Neural progenitor cell (in vitro differentiated cells): Measurements from ENCODE around the gene ARL1.
"Not testable (repeated sequence)": the region's sequence is repeated elsewhere in the genome, so short reads cannot be mapped to it uniquely, and the experiment has no call there.

ENCODE experiments used
- EZH2 ChIP-seq: fragments of 200-600 bp; sonication (generic); IDR thresholded peaks from 2 replicates; pipeline ENCODE4 v1.6.1; 2017; ENCODE audit warnings: antibody characterized with exemption, mild to moderate bottlenecking, moderate library complexity
- EZH2phosphoT487 ChIP-seq: fragments of 200-600 bp; sonication (generic); IDR thresholded peaks from 2 replicates; pipeline ENCODE4 v1.6.1; 2017; ENCODE audit warnings: antibody characterized with exemption
- TF ChIP-seq, protein P1 (sequence below): fragments of 200-600 bp; sonication (generic); IDR thresholded peaks from 2 replicates; pipeline ENCODE4 v1.5.1; 2017; ENCODE audit warnings: antibody characterized with exemption, mild to moderate bottlenecking

GRCh38 chr12:101391181-101391580 is 16.4 kb downstream of the ARL1 start:
- TF ChIP-seq, protein P1, sequence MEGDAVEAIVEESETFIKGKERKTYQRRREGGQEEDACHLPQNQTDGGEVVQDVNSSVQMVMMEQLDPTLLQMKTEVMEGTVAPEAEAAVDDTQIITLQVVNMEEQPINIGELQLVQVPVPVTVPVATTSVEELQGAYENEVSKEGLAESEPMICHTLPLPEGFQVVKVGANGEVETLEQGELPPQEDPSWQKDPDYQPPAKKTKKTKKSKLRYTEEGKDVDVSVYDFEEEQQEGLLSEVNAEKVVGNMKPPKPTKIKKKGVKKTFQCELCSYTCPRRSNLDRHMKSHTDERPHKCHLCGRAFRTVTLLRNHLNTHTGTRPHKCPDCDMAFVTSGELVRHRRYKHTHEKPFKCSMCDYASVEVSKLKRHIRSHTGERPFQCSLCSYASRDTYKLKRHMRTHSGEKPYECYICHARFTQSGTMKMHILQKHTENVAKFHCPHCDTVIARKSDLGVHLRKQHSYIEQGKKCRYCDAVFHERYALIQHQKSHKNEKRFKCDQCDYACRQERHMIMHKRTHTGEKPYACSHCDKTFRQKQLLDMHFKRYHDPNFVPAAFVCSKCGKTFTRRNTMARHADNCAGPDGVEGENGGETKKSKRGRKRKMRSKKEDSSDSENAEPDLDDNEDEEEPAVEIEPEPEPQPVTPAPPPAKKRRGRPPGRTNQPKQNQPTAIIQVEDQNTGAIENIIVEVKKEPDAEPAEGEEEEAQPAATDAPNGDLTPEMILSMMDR: not testable (repeated sequence)
- not testable (repeated sequence) for TF ChIP-seq EZH2, EZH2phosphoT487
